Measurements from ENCODE around the gene S1PR2.

The S1PR2 gene, protein sequence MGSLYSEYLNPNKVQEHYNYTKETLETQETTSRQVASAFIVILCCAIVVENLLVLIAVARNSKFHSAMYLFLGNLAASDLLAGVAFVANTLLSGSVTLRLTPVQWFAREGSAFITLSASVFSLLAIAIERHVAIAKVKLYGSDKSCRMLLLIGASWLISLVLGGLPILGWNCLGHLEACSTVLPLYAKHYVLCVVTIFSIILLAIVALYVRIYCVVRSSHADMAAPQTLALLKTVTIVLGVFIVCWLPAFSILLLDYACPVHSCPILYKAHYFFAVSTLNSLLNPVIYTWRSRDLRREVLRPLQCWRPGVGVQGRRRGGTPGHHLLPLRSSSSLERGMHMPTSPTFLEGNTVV

DNA sequence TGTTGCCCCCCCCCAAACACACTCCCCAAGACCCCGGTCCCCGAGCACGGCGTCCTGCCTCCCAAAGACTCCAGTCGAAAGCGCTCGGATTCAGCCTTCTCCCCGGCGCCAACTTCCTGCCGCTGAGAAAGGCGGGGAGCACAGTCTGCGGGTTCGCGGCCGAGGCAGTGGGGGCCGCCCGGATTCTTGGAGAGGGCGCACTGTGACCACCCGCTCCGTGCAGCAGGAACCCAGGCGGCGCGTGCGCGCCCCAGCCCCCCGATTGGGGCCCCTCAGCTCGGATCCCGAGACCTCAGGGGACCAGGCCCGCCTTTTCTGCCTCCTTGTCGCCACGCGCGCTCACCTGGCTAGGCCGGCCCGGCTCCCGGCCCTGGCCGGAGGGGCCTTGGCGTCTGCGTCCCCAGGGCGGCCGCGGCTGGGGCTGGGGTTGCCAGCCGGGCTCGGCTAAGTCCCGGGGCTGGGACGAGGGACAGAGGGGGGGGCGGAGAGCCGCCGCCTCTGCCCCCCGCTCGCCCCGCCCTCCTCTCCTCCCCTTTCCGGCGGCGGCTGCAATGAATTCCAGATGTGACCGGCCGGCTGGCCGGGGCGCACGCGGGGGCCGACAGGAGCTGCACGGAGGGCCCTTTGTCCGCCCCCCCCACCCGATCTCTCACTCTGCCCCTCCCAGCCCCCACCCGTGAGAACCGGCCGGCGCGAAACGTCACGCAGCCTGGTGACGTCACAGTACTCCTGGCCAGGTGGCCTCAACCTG lies at the start of gene S1PR2:
S1PR2 (minus strand) TSS at position 471 of the 751 bp plus-strand sequence. CDS start 6,426 bp downstream, outside the sequence.
- peak; percentile 74 for DNase-seq

DNA sequence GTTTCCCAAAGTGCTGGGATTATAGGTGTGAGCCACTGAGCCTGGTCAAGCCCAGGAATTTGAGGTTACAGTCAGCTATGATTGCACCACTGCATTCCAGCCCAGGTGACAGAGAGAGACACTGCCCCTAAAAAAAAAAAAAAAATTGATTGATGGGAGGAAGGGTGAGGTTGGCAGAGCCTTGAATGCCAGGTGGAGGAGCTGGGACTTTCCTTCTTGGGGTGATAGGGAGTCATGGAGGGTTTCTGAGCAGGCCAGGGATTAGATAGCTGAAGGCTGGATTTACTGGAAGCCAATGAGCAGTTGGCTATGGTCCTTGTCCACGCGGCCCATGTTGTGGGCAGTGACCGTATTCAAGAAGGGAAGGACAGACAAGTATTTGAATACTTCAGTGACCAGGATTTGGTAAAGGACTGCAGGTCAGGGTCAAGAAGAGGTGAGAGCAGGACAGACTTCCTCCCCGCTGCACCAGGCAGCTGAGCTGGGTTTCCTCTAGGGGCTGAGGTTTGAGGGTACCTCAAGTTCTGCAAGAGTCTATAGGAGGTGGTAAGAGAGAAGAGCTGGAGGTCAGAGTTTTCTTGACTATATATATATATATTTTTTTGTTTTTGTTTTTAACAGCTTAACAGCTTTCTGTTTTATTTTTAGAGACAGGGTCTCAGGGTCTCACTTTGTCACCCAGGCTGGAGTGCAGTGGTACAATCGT lies 48.8 kb upstream of the S1PR2 start:
- DNase-seq, result no peak

DNA sequence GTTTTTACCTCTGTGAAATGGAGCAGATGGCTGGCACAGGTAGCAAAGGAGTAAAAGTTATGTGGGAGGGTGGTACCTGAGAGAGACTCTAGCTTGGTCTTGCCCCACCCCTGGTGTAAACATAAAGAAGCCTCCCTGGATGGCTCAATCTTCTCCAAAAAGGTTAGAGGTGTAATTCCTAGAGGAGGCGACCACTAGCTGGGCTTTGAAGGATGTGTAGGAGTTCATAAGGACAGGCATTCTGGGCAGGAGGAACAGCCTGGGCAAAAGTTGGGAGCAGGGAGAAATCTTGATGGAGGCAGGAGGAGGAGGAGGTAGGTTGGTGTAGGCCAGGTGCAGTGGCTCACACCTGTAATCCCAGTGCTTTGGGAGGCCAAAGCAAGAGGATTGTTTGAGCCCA lies 47.8 kb upstream of the S1PR2 start:
- no peak for DNase-seq

DNA sequence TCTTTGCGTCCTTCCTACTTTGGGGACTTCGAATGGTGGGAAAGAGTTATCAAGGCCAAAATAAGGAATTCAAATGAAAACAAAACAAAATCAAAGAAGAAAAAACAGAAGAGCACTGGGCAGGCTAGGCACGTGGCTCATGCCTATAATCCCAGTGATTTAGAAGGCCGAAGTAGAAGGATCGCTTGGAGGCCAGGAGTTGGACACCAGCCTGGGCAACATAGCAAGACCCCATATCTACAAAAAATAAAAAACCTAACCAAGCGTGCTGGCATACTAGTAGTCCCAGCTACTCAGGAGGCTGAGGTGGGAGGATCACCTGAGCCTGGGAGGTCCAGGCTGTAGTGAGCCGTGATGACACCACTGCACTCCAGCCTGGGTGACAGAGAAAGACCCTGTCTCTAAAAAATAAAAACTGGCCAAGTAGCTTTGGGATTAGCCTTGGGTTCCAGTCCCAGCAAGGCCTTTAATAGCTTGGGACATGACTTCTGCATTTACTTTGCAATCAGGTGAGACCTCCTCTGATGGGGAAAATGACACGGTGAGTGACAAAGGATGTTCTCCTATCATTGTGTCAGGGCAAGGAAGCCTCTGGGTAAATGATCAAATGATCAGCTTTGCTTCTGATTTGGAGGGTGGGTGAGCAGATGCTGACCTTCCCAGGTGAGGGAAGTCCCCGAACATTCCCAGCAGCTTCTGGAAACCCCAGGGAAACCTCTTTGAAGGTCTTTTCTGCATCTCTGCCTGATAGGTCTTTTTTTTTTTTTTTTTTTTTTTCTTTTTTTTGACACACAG lies 46.9 kb upstream of the S1PR2 start:
- no peak for DNase-seq

DNA sequence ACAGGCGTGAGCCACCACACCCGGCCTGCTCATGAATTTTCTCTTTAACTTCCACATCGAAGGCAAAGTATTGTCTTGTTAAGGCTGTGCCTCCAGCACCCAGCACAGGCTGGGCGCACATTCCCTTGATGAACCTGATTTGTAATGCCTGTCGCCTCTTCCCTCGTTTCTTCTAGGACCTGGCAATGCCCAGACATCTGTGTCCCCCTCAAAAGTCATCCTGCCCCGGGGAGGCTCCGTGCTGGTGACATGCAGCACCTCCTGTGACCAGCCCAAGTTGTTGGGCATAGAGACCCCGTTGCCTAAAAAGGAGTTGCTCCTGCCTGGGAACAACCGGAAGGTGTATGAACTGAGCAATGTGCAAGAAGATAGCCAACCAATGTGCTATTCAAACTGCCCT lies 43.5 kb upstream of the S1PR2 start:
- no peak for DNase-seq

DNA sequence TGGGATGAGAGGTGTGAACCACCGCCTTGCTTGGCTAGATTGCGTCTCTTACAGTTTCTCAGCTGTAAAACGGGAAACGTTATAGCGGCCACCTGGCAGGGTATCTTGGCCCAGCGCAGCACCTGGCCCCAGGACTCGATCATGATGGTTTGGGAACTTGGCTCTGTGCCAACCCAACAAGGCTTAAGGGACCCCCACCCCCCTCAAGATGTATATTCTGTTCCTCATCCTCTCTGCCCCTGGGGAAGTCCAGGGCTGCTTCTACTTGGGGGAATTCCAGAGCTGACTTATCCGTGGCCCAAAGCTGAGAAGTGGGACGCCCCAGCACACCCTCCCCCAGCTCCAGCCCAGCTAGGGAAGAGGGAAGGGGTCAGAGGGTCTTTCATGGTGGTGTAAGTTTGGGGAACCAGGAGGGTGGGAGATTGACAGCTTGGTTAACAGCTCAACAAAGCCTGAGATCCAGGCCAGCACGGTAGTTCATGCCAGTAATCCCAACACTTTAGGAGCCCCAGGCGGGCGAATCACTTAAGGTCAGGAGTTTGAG lies 40.5 kb upstream of the S1PR2 start:
- no peak for DNase-seq

DNA sequence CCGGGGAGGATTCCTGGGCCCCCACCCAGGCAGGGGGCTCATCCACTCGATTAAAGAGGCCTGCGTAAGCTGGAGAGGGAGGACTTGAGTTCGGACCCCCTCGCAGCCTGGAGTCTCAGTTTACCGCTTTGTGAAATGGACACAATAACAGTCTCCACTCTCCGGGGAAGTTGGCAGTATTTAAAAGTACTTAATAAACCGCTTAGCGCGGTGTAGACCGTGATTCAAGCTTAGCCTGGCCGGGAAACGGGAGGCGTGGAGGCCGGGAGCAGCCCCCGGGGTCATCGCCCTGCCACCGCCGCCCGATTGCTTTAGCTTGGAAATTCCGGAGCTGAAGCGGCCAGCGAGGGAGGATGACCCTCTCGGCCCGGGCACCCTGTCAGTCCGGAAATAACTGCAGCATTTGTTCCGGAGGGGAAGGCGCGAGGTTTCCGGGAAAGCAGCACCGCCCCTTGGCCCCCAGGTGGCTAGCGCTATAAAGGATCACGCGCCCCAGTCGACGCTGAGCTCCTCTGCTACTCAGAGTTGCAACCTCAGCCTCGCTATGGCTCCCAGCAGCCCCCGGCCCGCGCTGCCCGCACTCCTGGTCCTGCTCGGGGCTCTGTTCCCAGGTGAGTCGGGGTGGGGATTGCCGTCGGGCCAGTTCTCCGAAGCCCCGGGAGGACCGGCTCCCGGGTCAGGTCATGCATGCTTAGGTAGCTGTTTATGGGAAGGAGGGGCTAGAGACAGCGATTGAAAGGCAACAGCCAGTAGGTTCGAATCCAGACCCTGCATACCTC lies 39.7 kb upstream of the S1PR2 start, which contains the start of gene ICAM1:
ICAM1 (plus strand) TSS at position 505 of the 779 bp plus-strand sequence; CDS start at position 545, 40 bp downstream.
- peak; percentile 52 for DNase-seq

DNA sequence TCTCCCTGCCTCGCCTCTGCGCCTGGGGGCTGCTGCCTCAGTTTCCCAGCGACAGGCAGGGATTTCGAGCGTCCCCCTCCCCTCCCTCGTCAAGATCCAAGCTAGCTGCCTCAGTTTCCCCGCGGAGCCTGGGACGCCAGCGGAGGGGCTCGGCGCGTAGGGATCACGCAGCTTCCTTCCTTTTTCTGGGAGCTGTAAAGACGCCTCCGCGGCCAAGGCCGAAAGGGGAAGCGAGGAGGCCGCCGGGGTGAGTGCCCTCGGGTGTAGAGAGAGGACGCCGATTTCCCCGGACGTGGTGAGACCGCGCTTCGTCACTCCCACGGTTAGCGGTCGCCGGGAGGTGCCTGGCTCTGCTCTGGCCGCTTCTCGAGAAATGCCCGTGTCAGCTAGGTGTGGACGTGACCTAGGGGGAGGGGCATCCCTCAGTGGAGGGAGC lies 39.1 kb upstream of the S1PR2 start:
- no peak for DNase-seq

DNA sequence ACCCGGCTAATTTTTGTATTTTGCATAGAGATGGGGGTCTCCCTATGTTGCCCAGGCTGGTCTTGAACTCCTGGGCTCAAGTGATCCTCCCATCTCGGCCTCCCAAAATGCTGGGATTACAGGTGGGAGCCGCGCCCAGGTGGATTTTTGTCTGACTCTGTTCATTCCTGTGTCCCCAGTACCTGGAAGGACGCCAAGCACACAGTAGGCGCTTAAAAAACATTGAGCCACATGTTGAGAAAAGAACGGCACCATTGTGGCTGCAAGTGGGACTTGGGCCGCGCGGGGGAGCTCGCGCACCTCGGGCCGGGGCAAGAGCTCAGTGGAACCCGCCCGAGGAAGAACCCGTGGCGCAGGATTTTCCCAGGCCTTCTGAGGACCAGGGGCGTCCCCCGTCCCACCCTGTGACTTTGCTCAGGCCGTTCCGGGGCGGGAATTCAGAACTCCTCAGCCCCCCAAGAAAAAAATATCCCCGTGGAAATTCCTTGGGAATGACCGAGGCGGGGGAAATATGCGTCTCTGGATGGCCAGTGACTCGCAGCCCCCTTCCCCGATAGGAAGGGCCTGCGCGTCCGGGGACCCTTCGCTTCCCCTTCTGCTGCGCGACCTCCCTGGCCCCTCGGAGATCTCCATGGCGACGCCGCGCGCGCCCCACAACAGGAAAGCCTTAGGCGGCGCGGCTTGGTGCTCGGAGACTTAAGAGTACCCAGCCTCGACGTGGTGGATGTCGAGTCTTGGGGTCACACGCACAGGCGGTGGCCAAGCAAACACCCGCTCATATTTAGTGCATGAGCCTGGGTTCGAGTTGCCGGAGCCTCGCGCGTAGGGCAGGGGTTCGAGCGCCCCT lies 38.4 kb upstream of the S1PR2 start:
- peak; percentile 11 for DNase-seq

DNA sequence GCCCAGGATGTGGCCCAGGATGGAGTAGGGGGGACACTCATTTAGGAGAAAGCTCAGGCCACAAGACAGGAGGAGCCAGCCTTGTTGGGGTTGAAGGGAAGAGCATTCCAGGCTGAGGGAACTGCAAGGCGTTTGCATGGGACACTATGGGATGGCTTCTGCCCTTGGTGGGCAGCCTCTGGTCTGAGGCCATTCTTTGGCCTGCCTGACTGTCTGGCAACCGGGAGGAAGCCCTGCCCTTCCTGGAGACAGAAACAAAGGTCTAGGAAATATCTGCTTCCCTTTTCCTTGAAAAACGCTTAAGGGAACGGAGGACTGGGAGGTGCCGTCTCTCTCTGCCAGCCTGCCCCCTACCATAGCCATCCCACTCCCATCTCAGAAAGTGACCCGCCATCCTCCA lies 36.9 kb upstream of the S1PR2 start:
- no peak for DNase-seq

DNA sequence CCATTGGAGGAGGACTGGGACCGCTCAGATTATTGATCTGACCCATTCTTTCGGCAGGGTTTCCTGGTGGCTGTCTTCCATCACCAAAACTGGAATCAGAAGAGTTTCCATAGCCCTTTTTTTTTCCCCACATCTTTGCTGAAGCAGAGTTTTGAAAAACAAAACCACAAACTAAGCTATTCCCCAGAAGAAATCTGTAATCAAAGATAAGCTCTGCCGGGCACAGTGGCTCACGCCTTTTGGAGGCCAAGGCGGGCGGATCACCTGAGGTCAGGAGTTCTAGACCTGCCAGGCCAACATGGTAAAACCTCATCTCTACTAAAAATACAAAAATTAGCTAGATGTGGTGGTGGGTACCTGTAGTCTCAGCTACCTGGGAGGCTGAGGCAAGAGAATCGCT lies 35.6 kb upstream of the S1PR2 start:
- no peak for DNase-seq

DNA sequence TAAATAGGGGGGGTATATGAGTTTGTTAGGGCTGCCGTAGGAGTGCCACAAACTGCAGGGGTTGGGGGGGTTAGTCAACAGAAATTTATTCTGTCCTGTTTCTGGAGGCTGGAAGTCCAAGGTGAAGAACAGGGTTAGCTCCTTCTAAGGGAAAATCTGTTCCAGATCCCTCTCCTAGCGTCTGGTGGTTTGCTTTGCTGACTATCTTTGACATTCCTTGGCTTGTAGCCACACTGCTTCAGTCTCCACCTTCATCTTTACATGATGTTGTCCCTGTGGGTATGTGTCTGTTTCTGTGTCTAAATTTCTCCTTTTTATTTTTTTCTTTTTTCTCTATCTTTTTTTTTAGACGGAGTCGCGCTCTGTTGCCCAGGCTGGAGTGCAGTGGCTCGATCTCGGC lies 31.6 kb upstream of the S1PR2 start:
- no peak for DNase-seq

DNA sequence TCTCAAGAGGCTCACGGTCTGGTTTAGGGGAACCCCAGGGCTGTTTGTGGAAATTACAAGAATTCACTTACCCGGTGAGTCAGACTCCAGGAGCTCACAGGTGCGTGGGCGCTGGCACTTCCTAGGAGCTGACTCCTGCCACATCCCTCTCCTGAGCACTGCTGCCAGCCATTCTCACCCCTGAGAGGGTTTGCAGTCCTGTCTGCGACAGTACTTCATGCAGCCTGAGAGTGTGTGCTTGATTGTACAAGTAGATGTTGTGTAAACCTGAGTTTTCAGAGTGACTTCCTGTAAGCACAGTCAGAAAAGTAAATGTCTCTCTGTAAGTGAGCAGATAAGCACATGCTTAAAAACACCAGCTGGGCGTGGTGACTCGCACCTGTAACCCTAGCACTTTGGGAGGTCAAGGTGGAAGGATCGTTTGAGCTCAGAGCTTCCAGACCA lies 29.0 kb upstream of the S1PR2 start:
- DNase-seq, result peak; percentile 15

DNA sequence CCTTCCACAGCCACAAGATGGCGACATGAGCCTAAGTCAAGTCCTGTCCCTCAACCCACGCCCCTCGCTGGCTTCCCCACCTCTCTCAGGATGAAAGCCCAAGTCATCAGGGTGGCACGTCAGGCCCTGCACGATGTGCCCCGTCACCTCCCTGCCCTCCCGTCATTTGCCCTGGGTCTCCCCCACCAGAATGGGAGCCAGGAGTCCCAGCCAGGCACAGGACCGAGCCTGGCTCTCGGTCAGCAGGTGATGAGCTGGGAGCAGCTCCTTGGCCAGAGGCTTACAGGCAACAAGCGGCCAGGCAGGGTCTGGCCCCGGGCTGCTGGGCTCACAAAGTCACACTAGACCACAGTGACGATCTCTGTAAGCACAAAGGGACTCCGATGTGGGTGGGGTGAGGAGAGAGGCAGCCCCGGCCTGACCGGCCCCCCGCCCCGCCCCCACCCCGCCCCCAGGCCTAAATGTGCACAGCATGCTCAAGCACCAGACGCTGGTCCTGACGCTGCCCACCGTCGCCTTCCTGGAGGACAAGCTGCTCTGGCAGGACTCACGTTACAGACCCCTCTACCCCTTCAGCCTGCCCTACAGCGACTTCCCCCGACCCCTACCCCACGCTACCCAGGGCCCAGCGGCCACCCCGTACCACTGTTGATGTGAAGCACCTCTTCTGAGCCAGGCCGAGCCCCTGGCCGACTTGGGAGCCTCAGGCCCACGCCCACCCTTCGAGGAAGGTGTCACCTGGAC lies 28.2 kb upstream of the S1PR2 start:
- DNase-seq, result peak; percentile 67

DNA sequence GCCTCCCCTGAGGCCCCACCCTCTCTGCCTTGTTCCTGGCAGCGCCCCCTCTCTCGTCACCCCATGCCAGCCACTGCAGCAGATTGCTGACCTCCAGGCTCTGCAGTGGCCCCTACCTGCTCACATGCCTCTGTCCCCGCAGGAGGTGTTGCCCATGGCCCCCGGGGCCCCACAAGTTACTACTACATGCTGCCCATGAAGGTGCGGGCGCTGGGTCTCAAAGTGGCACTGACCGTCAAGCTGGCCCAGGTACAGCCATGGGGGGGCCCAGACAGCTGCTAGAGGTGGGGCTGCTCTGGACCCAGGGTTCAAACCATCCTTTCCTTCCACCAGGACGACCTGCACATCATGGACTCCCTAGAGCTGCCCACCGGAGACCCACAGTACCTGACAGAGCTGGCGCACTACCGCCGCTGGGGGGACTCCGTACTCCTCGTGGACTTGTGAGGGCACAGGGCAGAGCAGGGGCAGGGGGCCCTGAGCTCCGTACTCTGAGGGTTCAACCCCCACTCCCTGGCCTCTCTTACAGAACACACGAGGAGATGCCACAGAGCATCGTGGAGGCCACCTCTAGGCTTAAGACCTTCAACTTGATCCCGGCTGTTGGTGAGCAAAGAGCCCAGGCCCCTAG lies 27.1 kb upstream of the S1PR2 start:
- no peak for DNase-seq

DNA sequence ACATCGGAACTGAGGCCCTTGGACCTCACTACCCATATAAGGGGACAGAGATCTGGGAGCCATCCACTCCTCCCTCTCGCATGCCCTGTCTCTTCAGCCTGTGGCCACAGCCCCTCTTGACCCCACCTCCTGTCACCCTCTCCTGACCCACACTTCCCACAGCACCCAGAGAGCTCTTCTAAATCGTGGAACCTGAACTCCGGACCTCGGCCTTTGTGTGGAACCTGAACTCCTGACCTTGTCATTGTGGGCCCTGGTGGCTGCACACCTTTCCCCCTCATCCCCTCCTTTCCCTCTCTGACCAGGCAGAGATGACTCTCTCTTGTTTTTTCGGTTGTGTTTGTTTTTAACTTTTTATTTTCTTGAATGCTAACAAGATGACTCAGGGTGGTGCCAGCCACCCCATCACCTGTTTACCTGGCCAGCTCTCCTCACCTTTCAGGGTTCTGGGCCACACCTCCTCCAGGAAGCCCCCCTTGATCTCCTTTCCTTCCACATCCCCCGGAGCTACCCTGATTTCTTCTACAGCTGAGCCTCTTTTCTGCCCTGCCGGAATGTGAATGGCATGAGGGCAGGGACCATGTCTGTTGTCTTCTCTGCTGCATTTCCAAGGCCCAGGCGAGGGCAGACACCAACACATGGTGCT lies 26.0 kb upstream of the S1PR2 start:
- no peak for DNase-seq

DNA sequence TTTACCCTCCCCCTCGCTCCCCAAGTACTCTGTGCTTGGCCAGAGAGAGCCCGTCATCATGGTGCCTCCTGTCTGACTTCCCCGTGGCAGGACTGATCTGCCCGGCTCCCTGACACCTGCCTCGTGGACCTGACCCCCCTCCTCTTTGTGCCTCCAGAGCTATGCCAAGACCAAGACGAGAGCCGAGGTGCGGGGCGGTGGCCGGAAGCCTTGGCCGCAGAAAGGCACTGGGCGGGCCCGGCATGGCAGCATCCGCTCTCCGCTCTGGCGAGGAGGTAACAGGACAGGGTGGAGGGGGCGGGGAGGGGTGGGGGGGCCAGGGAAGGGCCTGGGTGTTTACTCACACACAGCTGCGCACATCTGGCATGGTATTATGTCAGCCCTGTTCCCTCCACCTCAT lies 25.4 kb upstream of the S1PR2 start:
- no peak for DNase-seq

DNA sequence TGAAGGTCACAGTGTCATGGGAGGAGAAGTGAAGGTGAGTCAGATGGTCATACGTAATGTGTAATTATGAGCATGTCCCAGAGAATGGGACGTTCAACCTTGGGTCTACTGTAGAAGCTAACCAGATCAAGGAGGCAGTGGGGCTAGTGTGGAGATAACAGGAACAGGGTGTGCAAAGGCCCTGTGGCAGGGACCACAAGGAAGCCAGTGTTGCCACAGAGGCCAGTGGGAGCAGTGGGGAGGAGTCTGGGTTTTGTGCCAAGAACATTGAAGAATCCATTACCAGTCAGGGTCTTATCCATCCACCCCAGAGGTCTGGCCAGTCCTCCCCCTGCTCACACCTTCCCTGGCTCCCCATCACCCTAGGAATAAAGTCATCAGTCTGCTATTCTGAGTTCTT lies 24.2 kb upstream of the S1PR2 start:
- no peak for DNase-seq

DNA sequence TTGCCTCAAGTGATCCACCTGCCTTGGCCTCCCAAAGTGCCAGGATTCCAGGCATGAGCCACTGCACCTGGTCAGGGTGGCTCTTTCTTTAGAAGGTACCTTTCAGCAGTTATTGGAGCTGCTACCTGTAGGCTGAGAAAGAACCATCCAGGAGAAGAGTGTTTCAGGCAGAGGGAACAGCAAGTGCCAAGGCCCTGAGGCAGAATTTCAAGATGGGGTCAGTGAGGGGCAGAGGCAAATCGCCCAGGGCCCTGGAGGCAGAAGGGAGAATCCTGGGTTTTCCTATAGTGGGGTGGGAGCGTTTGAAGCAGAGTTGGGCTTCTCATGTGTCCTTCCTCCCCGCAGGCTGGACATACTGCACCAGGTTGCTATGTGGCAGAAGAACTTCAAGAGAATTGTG lies 23.1 kb upstream of the S1PR2 start:
- no peak for DNase-seq
